Psoas muscle (tissue), 8 donors: ENCODE results near the gene TAS2R50. TPM values are rescaled to one million over a fixed set of nuclear protein-coding genes. Genes with fewer than 3 reads are reported as not detected.

ENCODE experiments used
- ATAC-seq, 4 donors: fragments of 200-7000 bp; cut with Tn5 transposase; one replicate each; pipeline ENCODE4 v1.9.1; 2020; ENCODE audit warnings: moderate library complexity in 3 of 4, mild to moderate bottlenecking in 2 of 4
- DNase-seq, 2 donors: peaks; one replicate each; pipeline ENCODE4 v3.0.0-alpha.2; 2020
- H3K27ac ChIP-seq: fragments of 200-600 bp; one replicate; pipeline ENCODE4 v1.8.0; 2022
- H3K27me3 ChIP-seq, 3 donors: fragments of 200-600 bp in 1 of 3; one replicate each; pipeline versions ENCODE4 v1.6.1 to v1.8.0; 2013 to 2022; ENCODE audit warnings: low read length in 2 of 3, mild to moderate bottlenecking in 2 of 3, moderate library complexity in 1 of 3; ENCODE audit not compliant: insufficient read depth in 3 of 3
- H3K36me3 ChIP-seq, 2 donors: fragments of 200-600 bp in 1 of 2; one replicate each; pipeline versions ENCODE4 v1.6.1 to v1.8.0; 2013 to 2022; ENCODE audit warnings: low read depth in 1 of 2, mild to moderate bottlenecking in 1 of 2, moderate library complexity in 1 of 2; ENCODE audit not compliant: insufficient read depth in 1 of 2
- H3K4me1 ChIP-seq: fragments of 200-600 bp; one replicate; pipeline ENCODE4 v1.8.0; 2022
- H3K4me3 ChIP-seq: fragments of 200-600 bp; one replicate; pipeline ENCODE4 v1.8.0; 2022; ENCODE audit warnings: mild to moderate bottlenecking
- H3K9me3 ChIP-seq: fragments of 200-600 bp; one replicate; pipeline ENCODE4 v1.8.0; 2022
- WGBS, 3 donors: extraction: QIAGEN DNeasy Blood & Tissue Kit; methylation state at CpG; one replicate each; pipeline versions ENCODE4 v1.1.6 to v1.1.7; 2013; 5-methylcytosine and 5-hydroxymethylcytosine counted together
- intact Hi-C, 2 donors: fragments of 100-400 bp; cut with DNase I; formaldehyde crosslinking; loops; one replicate each; pipeline versions ENCODE4 v1.11.0 to v1.14.2; 2022
- polyA plus RNA-seq, 3 donors: library from polyadenylated mRNA; stranded (reverse); fragments of 200-250 nt; gene quantifications; one replicate each; pipeline ENCODE4 v1.2.3, GENCODE V29; 2013
- total RNA-seq, 4 donors: library from RNA; stranded (reverse); fragmentation: NEBNext Ultra II Directional in 2 of 4; extraction: Animal tissue kit (Norgen Biotek cat#: 25700) in 2 of 4; gene quantifications; one replicate each; pipeline versions ENCODE4 v1.2.1 to v1.2.4, GENCODE V29; 2021 to 2023
- TF ChIP-seq, protein P1 (sequence below): fragments of 200-600 bp; IDR thresholded peaks from one replicate; pipeline ENCODE4 v1.8.0; 2022; ENCODE audit warnings: antibody characterized with exemption
- donor health status: healthy with polysubstance abuse.
- donor health status: DM: no; HTN: no; CAD: no; lungs with moderate emphysema.
- donor health status: Bipolar disorder and iron deficiency.
- donor health status: healthy.
- donor health status: DM: yes; HTN: yes; CAD: no.
- donor health status: DM: no; HTN: no; CAD: no.
- donor health status: DM: no; HTN: no; CAD: no.
- donor health status: DM: yes; HTN: yes; CAD: no.

Gene TAS2R50
- total and polyA plus RNA-seq, 7 donors: 0.14 to 0.99 (median 0.34) TPM; not detected in 3

DNA sequence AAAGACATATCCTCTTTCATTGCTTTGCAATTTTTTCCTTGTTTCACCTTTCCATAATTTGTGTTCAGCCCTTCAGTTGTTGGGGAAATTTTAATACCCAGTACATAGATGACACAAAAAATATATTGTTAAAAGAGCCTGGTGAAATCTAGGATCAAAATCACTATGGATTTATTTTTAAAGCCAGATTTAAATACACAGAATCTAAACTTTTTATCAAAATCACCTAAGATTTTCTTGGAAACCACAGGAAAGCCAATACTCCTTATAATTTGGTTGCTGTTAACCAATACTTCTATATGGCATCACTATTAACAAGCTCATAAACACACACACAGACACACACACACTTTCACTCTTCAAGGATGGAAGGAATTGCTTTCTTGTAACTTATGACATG, 11.5 kb upstream of the TAS2R50 start, which contains the start of gene TAS2R20:
TSS of gene TAS2R20 (minus strand) at position 101 of the 400 bp plus-strand sequence. CDS start 429 bp downstream, outside the sequence.
- intact Hi-C loops: no loop called here
- Histone ChIP-seq H3K4me3 (no peak within 1 kb of the TSS), H3K27me3 (no peaks in the 10 kb centered on the region)

DNA sequence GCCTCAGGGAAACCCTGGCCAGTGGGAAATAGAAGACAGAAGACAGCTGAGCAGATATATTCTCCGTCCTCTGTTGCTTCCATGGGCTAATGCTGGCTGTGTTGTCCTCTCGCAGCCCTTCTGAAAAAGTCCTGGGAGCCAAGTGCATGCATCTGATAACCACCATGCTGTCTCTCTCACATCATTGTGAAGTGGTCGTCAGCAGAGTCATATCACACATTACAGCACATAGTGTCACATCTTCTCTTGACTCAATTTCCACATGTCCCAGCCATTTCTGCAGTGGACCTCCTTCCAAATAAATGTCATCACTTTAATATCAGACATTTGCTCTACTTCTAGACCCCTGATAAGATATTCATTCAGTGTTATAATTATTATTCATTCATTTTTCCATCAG, 7.6 kb upstream of the TAS2R50 start:
- H3K27ac ChIP-seq: no peak overlapping the region
- H3K4me1 ChIP-seq: peaks cover 4% of the 10 kb centered on the region
- ATAC-seq (no peak), DNase-seq (no peak)
- H3K4me3 ChIP-seq: no peak overlapping the region
- intact Hi-C loops: no loop called here
- TF ChIP-seq, protein P1, sequence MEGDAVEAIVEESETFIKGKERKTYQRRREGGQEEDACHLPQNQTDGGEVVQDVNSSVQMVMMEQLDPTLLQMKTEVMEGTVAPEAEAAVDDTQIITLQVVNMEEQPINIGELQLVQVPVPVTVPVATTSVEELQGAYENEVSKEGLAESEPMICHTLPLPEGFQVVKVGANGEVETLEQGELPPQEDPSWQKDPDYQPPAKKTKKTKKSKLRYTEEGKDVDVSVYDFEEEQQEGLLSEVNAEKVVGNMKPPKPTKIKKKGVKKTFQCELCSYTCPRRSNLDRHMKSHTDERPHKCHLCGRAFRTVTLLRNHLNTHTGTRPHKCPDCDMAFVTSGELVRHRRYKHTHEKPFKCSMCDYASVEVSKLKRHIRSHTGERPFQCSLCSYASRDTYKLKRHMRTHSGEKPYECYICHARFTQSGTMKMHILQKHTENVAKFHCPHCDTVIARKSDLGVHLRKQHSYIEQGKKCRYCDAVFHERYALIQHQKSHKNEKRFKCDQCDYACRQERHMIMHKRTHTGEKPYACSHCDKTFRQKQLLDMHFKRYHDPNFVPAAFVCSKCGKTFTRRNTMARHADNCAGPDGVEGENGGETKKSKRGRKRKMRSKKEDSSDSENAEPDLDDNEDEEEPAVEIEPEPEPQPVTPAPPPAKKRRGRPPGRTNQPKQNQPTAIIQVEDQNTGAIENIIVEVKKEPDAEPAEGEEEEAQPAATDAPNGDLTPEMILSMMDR: no peak
- peaks cover 9% of the 10 kb centered on the region for H3K9me3 ChIP-seq
- H3K36me3 ChIP-seq: peaks cover 0 to 6% of the 10 kb centered on the region in 2 donors
- no peaks in the 10 kb centered on the region for H3K27me3 ChIP-seq
- WGBS, 3 donors: 93 to 95% (median 93%) methylated on average over 3 of the region's 3 CpGs

More for the DNA sequence above, 11.5 kb upstream of the TAS2R50 start, which contains the start of gene TAS2R20:
- Histone ChIP-seq H3K27ac (no peak within 1 kb of the TSS), H3K4me1 (peaks cover 4% of the 10 kb centered on the region), H3K36me3 (peaks cover 0 to 6% of the 10 kb centered on the region in 2 donors), H3K9me3 (no peaks in the 10 kb centered on the region)
- ATAC-seq (no peak), DNase-seq (no peak)
- TF ChIP-seq, protein P1: no peak

- WGBS, 3 donors: 97 to 100% (median 100%) methylated on average over 2 of the region's 2 CpGs
- H3K27me3 ChIP-seq: no peaks in the 10 kb centered on the region
- TF ChIP-seq, protein P1: no peak
These were observed 2.4 kb upstream of the TAS2R50 start for GRCh38 chr12:10989107-10989506.

DNA sequence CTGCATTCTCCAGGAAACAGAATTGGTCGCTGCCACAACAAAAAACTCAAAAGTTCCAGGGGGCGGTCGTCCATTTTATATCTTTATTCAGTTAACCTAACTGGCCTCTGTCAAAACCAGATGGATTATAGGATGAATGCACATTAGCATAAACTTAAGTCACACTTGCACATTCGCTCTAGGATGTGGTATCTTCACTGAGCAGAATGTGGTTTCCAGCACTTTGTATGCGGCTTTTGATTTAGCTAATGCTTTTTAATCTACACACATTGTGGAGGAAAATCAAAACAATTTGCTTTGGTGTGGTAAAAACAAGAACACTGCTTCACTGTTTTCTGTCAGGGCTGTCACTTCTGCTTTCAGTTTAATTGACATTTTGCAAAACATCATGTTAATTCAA, 4.5 kb downstream of the TAS2R50 start:
- TF ChIP-seq, protein P1: no peak
- WGBS, 3 donors: 90 to 98% (median 93%) methylated on average over 5 of the region's 5 CpGs
- DNase-seq: no peak
- Histone ChIP-seq H3K27ac (no peak overlapping the region), H3K36me3 (no peaks in the 10 kb centered on the region), H3K9me3 (no peaks in the 10 kb centered on the region), H3K27me3 (no peaks in the 10 kb centered on the region), H3K4me3 (no peak overlapping the region), H3K4me1 (no peaks in the 10 kb centered on the region)
- ATAC-seq: no peak
- intact Hi-C loops: no loop called here

More at GRCh38 chr12:10989107-10989506, 2.4 kb upstream of the TAS2R50 start:
- ATAC-seq: no peak
- H3K4me1 ChIP-seq: no peaks in the 10 kb centered on the region
- no peak overlapping the region for H3K4me3 ChIP-seq
- H3K9me3 ChIP-seq: peaks cover 9% of the 10 kb centered on the region
- intact Hi-C loops: no loop called here
- H3K36me3 ChIP-seq: peaks cover 0 to 3% of the 10 kb centered on the region in 2 donors
- no peak overlapping the region for H3K27ac ChIP-seq
- no peak for DNase-seq

GRCh38 chr12:10974965-10975364, 11.7 kb downstream of the TAS2R50 start:
- Histone ChIP-seq H3K27ac (no peak overlapping the region), H3K4me1 (no peaks in the 10 kb centered on the region), H3K9me3 (no peaks in the 10 kb centered on the region), H3K36me3 (no peaks in the 10 kb centered on the region), H3K27me3 (no peaks in the 10 kb centered on the region), H3K4me3 (no peak overlapping the region)
- 81 to 85% (median 85%) methylated on average over 3 of the region's 3 CpGs for WGBS, 3 donors
- DNase-seq (no peak), ATAC-seq (no peak)
- intact Hi-C loops: no loop called here
- TF ChIP-seq, protein P1: no peak
